ENCODE results near the gene NRROS. TPM values are rescaled to one million over a fixed set of nuclear protein-coding genes. Genes with fewer than 3 reads are reported as not detected.
"Not testable (repeated sequence)": the region's sequence is repeated elsewhere in the genome, so short reads cannot be mapped to it uniquely, and the experiment has no call there.

NRROS gene
- total RNA-seq, 6 experiments from 2014 or later, result 1.2 to 4.0 (median 2.1) TPM

DNA sequence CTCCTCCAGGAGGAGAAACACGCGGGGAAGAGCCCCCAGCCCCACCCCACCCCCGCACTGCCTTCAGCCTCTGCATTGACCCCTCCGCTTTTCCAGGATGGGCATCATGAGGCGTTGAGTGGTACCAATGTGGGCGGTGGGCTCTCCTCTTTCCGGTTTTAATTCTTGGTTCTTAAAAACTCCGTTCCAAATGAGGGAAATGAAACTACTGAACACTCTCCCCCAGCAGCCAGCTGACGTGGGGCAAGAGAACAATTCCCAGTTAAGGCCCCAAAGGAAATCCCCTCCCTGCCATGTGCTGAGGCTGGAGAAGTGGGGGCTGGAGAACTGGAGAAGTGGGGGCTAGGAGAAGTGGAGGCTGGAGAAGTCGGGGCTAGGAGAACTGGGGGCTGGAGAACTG is 5.3 kb upstream of the NRROS start:
- H3K36me3 ChIP-seq, result no peaks in the 10 kb centered on the region
- intact Hi-C loops (cut with DNase I), result no loop called here
- H3K4me1 ChIP-seq, result peaks cover 0 to 2% (median 0%) of the 10 kb centered on the region in 4 donors
- H3K4me3 ChIP-seq, result no peak overlapping the region
- no peak overlapping the region for H3K27ac ChIP-seq
- TF ChIP-seq POLR2A (IDR thresholded peaks at IDR 0.05), result no peak
- TF ChIP-seq, protein P1, sequence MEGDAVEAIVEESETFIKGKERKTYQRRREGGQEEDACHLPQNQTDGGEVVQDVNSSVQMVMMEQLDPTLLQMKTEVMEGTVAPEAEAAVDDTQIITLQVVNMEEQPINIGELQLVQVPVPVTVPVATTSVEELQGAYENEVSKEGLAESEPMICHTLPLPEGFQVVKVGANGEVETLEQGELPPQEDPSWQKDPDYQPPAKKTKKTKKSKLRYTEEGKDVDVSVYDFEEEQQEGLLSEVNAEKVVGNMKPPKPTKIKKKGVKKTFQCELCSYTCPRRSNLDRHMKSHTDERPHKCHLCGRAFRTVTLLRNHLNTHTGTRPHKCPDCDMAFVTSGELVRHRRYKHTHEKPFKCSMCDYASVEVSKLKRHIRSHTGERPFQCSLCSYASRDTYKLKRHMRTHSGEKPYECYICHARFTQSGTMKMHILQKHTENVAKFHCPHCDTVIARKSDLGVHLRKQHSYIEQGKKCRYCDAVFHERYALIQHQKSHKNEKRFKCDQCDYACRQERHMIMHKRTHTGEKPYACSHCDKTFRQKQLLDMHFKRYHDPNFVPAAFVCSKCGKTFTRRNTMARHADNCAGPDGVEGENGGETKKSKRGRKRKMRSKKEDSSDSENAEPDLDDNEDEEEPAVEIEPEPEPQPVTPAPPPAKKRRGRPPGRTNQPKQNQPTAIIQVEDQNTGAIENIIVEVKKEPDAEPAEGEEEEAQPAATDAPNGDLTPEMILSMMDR (IDR thresholded peaks at IDR 0.05), result no peak
- H3K27me3 ChIP-seq, result no peaks in the 10 kb centered on the region
- DNase-seq (no peak), ATAC-seq (peak in 2 of 4 donors; percentile 2 to 3)
- no peaks in the 10 kb centered on the region for H3K9me3 ChIP-seq
- WGBS (ENCODE audit: insufficient coverage, low coverage, low lambda C conversion rate, missing lambda C conversion rate), result 38% methylated on average over 5 of the region's 10 CpGs

DNA sequence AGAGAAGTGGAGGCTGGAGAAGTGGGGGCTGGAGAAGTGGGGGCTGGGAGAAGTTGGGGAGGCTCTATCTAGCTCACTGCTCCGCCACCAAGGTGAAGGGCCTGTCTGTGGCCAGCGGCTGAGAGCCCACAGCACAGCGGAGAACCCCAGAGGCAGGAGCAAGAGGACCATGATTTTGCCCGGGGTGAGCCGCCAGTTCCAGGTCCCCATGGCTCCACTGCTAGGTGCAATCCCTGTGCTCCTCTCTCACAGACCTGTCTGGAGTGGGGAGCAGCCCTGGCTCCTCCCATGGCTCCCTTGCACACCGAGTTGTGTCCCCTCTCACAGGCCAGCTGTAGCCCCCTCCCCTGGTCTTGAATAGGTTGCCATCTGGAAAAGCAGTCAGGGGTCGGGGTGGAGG is 4.7 kb upstream of the NRROS start:
- no CpG with 5 or more reads among the region's 7 CpGs for WGBS (ENCODE audit: insufficient coverage, low coverage, low lambda C conversion rate, missing lambda C conversion rate)
- Histone ChIP-seq H3K9me3 (no peaks in the 10 kb centered on the region), H3K36me3 (no peaks in the 10 kb centered on the region), H3K27me3 (no peaks in the 10 kb centered on the region), H3K4me3 (no peak overlapping the region), H3K27ac (no peak overlapping the region), H3K4me1 (peaks cover 0 to 8% (median 0%) of the 10 kb centered on the region in 4 donors)
- ATAC-seq (no peak), DNase-seq (no peak)
- no peak for TF ChIP-seq POLR2A (IDR thresholded peaks at IDR 0.05)
- TF ChIP-seq, protein P1 (IDR thresholded peaks at IDR 0.05), result no peak
- intact Hi-C loops (cut with DNase I), result no loop called here

DNA sequence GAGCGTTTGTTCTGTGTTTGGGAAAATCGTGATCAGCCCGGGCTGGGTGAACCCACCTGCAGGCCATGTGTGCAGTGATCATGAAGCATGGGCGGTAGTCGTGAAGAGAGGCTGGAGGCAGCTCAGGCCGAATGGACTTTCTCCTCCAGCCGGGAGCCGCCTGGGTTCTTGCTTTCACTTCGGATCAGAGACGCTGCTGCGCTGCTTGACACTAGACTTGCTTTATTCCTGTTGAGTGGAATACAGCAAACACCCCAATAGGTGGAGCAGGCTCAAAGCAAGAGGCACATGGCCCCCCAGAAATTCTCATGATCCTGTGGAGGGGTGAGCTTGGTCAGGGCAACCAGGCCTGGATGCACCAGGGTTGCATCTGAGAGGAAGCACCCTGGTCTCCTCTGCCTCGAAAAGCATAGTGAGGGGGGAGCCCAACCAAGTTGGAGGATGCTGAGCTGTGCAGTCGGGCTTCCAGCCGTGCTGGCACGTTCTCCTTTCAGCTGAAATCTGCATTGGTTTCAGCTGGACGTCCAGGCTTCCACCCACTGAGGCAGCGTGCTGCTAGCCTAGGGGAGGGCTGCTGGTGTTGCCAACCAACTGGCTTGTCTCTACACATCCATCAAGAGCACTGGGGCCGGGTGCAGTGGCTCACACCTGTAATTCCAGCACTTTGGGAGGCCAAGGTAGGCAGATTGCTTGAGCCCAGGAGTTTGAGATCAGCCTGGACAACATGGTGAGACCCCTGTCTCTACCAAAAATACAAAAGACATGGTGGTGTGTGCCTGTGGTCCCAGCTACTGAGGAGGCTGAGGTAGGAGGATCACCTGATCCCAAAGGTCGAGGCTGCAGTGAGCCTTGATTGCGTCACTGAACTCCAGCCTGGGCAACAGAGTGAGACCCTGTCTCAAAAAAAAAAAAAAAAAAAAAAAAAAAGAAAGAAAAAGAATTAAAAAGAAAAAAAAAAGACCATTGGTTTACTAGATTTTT is 2.8 kb upstream of the NRROS start:
- H3K27me3 ChIP-seq, result no peaks in the 10 kb centered on the region
- 72% methylated on average over 6 of the region's 20 CpGs for WGBS (ENCODE audit: insufficient coverage, low coverage, low lambda C conversion rate, missing lambda C conversion rate)
- H3K4me3 ChIP-seq, result no peak overlapping the region
- no peak for DNase-seq
- TF ChIP-seq, protein P1 (IDR thresholded peaks at IDR 0.05), result no peak
- TF ChIP-seq POLR2A (IDR thresholded peaks at IDR 0.05), result no peak
- ATAC-seq, result no peak
- H3K4me1 ChIP-seq, result peaks cover 0 to 9% (median 0%) of the 10 kb centered on the region in 4 donors
- intact Hi-C loops (cut with DNase I), result no loop called here
- no peak overlapping the region for H3K27ac ChIP-seq
- no peaks in the 10 kb centered on the region for H3K36me3 ChIP-seq
- H3K9me3 ChIP-seq, result no peaks in the 10 kb centered on the region

DNA sequence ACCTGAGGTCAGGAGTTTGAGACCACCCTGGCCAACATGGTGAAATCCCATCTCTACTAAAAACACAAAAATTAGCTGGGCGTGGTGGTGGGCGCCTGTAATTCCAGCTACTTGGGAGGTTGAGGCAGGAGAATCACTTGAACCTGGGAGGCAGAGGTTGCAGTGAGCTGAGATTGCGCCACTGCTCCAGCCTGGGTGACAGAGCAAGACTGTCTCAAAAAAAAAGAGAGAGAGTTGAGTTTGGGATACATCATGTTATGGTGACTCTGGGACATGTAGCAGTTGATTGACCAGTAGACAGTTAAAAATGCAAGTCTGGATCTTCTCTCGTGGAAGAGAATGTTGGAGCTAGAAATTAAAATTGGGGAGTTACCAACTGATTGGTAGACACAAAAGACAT is 1.6 kb upstream of the NRROS start:
- H3K4me3 ChIP-seq; H3K27ac ChIP-seq; DNase-seq; H3K4me1 ChIP-seq; H3K9me3 ChIP-seq; intact Hi-C loops (cut with DNase I); ATAC-seq; H3K27me3 ChIP-seq; H3K36me3 ChIP-seq: not testable (repeated sequence)
- 78% methylated on average over 4 of the region's 4 CpGs for WGBS (ENCODE audit: insufficient coverage, low coverage, low lambda C conversion rate, missing lambda C conversion rate)

DNA sequence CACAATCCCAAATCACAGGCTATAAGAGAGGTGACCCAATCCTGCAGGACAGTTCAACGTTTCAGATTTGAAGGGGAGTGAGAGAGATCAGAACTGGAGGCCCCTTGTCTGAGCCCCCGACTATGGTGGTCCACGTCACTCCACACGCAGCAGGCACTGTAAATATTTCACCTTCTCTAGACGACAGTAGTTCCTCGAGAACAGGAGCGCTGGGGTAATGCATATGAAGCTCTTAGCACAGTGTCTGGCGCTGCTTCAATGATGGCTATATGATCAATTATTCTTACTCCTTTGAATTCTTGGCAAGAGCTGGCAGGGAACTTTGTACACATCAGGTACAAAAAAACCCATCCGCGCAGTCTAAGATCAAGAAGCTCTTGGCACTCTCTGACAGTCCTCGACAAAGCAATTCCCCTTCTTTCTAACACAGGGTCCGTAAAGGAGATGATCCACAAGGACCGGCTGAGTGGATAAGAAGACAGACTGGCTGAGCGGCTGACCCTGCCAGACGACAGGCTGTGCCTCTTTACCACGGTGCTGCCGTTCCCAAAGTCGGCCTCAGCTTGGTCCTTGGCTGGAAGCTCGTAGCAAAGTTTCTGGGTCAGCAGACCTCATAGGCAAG is 522 bp upstream of the NRROS start:
- 54% methylated on average over 8 of the region's 19 CpGs for WGBS (ENCODE audit: insufficient coverage, low coverage, low lambda C conversion rate, missing lambda C conversion rate)
- no peaks in the 10 kb centered on the region for H3K27me3 ChIP-seq
- TF ChIP-seq, protein P1 (IDR thresholded peaks at IDR 0.05), result no peak
- TF ChIP-seq POLR2A (IDR thresholded peaks at IDR 0.05), result no peak
- H3K9me3 ChIP-seq, result no peaks in the 10 kb centered on the region
- H3K36me3 ChIP-seq, result no peaks in the 10 kb centered on the region
- peaks cover 0 to 9% (median 0%) of the 10 kb centered on the region in 4 donors for H3K4me1 ChIP-seq
- peak overlapping the region in 2 of 3 donors; percentile 65 to 76 for H3K27ac ChIP-seq
- intact Hi-C loops (cut with DNase I), result no loop called here
- H3K4me3 ChIP-seq, result peak overlapping the region in 2 of 3 donors; percentile 46 to 51
- ATAC-seq (peak in 3 of 4 donors; percentile 4 to 22 (median 11)), DNase-seq (no peak)
